GM19239 (cell line): Measurements from ENCODE around the gene KDF1.
"Not testable (repeated sequence)": the region's sequence is repeated elsewhere in the genome, so short reads cannot be mapped to it uniquely, and the experiment has no call there.

Source experiments
- DNase-seq: peaks from one replicate; pipeline ENCODE4 v3.0.0; 2011; ENCODE audit warnings: low spot score; ENCODE audit not compliant: insufficient read length
- FAIRE-seq: peaks from 2 replicates; lab custom pipeline; 2011; peaks lifted over from hg19 to GRCh38; lab: Jason Lieb, UNC

KDF1 gene

DNA sequence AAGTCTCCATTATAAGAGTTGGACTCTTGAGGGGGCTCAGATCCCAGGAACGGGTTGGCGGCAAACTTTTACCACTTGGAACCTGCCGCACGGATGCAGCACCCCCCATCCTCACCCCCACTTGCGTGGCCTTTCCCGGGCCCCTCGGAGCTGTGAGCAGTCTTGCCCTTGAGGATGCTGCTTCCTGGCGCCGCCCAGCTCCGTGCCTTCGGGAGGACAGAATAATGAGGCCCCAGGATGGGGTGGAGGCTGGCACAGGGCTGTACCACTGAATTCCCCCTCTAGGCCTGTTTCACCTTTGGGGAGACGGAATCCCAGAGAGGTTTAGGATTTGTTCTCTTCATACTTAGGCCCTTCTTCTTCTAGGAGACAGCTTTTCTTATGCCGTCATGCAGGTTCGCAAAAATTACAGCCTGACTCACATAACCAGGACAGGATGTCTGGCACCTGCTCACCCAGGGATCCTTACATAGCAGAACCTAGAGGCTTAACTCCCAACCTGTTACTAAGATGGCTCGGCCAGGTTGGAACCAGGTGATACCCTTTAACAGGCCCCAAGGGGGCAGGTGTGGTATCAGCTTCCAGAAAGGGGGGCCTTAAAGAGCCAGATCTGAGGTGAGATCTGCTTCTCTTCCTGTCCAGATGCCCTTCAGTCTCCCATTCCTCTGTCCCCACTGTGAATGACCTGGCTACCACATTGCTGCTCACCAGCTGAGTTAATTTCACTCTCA is 34.7 kb upstream of the KDF1 start:
- no peak for FAIRE-seq
- no peak for DNase-seq

DNA sequence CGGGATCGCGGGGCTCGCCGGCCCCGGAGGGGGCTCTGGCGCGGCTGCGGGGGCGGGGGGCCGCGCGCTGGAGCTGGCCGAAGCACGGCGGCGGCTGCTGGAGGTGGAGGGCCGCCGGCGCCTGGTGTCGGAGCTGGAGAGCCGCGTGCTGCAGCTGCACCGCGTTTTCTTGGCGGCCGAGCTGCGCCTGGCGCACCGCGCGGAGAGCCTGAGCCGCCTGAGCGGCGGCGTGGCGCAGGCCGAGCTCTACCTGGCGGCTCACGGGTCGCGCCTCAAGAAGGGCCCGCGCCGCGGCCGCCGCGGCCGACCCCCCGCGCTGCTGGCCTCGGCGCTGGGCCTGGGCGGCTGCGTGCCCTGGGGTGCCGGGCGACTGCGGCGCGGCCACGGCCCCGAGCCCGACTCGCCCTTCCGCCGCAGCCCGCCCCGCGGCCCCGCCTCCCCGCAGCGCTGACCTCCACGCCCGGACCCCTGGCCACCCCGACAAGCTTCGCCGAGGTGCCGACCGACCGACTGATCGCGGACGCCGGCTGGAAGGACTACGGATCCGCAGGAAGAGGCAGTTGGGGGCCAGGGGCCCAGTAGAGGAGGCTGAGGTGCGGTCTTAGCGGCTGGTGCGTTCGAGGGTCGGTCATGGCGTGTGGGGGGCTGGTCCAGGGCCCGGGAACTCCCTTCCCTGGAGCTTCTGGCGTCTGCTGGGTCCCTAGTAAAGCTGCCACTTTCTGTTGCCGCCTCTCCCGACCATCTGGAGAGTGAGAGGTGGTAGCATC is 33.9 kb upstream of the KDF1 start:
- no peak for FAIRE-seq
- no peak for DNase-seq

DNA sequence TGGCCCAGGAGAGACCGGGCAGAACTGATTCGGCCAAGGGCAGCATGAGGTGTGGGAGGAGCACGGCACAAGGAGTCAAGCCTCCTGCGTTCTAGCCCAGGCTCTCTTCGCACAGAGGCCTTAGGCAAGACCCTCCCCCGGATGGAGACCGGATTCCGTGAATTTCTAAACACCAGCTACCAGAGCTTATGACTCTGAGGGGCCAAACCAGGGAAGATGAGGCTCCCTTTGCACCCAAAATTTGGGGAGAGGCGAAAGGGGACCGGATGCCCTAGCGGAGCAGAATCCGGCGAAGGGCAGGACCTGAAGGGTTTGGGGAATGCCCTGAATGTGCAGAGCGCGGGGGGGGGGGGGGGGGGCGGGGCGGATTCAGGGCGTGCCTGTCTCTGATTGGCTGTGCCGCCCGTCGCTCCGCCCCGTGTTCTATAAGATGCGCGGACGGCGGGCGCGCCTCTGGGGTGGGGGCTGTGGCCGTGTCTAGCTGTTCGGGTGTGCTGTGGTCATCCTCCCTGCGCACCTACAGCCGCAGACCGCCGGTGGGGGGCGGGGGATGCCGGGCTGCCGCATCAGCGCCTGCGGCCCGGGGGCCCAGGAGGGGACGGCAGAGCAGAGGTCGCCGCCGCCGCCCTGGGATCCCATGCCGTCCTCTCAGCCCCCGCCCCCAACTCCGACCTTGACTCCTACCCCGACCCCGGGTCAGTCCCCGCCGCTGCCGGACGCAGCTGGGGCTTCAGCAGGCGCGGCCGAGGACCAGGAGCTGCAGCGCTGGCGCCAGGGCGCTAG is 33.2 kb upstream of the KDF1 start, which contains the start of gene TRNP1:
Gene TRNP1 (plus strand): TSS at position 456 of the 783 bp plus-strand sequence. CDS start 95 bp downstream, at position 551.
- FAIRE-seq (no peak), DNase-seq (peak; percentile 89)

DNA sequence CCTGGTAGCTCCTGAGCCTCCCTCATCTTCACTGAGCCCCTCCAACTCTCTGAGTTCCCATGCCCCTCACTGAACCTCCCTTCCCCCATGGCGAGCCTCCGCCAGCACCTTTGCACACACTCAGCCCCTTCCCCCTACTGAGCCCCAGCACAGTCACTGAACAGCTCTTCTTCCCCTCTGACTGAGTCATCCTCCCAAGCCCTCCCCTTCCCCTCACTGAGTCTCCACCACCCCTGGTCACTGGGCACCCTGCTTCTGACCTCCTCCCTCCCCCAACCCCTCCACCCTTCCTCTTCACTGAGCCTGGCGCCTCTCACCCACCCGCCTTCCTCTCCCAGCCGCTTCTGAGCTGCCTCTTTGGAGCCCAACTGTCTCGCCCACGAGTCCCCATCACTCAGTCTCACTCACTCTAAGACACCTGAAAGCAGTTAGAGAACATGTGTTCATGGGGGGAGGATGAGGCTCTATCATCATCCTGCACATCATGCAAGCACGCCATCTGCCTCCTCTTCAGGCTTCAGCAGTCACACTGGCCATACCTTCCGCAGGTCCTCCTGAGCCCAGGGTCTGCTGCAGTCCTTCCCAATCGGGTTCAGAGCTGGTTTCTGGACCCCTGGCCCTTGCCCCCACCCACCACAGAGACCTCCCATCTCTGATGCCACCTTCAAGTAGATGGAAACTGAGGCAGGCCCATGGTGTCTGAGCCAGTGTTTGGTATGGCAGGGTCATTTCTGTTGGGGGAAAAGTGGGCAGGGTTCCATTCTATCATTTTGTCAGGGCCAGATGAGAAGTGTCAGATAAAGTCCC is 31.2 kb upstream of the KDF1 start:
- FAIRE-seq (no peak), DNase-seq (no peak)

DNA sequence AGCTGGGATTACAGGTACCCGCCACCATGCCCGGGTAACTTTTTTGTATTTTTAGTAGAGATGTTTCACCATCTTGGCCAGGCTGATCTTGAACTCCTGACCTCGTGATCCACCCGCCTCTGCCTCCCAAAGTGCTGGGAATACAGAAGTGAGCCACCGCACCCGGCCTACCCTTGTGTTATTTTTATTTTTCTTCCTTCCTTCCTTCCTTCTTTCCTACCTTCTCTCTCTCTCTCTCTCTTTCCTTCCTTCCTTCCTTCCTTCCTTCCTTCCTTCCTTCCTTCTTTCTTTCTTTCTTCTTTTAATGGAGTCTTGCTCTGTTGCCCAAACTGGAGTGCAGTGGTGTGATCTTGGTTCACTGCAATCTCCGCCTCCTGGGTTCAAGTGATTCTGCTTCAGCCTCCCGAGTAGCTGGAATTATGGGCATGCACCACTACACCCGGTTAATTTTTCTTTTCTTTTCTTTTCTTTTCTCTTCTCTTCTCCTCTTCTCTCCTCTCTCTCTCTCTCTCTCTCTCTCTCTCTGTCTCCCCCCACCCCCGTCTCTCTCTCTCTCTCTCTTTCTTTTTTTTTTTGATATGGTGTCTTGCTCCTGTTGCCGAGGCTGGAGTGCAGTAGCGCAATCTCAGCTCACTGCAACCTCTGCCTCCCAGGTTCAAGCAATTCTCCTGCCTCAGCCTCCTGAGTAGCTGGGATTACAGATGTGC is 29.3 kb upstream of the KDF1 start:
- FAIRE-seq, DNase-seq: not testable (repeated sequence)

DNA sequence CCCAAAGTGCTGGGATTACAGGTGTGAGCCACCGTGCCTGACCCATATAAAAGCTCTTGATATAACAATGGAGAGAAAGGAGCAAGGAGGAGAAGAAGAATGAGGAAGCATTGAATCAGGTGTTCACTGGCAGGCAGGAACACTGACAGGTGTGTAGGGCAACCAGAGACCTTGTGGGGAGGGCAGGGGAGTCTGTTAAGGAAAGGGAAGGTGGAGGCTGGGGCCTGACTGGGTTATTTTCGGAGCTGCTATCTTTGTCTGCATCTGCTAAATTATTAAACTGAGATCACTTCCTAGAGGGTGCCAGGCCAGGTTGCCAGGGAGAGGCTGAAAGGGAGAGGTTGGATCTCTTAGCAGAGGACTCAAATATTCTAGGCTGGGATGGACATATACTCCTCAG is 26.4 kb upstream of the KDF1 start:
- DNase-seq (no peak), FAIRE-seq (no peak)

DNA sequence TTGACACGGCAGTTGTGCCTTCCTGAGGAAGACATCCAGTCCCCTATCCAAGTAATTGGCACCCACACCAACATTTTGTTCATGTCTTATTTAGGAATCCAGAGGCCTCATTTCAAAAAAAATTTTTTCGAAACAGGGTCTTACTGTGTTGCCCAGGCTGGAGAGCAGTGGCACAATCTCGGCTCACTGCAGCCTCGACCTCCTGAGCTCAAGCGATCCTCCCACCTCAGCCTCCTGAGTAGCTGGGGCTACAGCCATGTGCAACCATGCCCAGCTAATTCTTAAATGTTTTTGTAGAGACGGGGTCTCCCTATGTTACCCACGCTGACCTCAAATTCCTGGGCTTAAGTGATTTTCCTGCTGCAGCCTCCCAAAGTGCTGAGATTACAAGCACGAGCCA is 24.0 kb upstream of the KDF1 start:
- no peak for FAIRE-seq
- no peak for DNase-seq

DNA sequence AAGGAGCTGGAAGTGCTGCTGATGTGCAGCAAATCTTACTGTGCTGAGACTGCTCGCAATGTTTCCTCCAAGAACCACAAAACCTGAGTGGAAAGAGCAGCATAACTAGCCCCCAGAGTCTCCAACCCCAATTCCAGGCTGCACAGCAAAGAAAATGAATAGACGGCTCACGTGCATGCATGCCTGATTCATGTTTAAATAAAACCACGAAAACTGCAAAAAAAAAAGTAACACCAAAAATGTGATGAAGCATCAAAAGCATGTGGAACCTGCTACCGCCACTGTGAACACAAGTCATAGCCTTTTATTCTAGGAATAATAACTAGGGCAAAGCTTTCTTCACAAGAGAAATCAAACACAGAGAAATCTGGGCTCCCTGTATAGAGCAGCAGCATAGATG is 23.6 kb upstream of the KDF1 start:
- FAIRE-seq: no peak
- DNase-seq: no peak

DNA sequence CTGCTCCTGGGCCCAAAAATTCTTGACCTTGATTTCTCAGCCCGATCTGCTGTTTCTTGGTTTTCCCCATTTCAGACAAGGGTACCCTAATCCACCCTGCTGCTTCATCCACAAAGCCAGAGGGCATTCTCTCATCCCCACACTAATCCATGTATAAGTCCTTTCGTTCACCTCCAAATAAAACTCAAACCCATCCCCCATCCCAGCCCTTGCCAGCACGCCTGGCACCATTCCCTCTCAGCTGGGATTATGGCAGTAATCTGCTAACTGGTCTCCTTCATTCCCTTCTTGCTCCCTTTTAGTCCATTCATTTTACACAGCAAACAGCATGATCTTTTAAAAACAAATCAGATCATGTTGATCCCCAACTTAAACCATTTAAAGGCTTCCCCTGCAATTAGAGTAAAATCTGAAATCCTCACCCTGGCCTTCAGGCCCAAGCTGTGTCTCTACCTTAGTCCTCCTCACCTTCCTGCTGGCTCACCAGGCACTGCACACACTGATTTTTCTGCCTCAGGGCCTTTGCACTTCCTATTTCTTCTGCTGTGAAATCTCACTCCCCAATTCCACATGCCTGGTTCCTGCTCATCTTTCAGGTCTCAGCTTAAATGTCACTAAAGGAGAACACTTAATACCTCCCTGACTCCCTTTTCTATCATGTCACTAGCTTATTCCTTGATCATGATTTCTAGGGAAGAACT is 21.0 kb upstream of the KDF1 start:
- DNase-seq (no peak), FAIRE-seq (no peak)

DNA sequence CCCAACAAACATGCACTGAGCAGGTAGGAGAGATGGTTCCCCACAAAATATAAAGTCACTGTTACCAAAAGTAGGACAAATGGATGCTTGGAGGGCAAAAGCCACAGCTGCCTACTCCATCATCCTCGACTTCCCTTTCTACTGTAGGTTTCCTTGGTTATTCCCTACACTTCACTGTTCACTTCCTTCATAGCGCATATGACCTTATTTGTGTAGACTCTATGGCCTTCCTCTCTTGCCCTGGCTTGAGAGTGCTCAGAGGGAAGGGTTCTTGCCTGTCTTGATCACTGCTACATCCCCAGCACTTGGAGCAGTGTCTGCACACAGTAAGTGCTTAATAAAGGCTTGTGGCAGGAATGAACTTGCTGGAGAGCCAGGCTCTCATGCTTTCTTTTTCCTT is 18.6 kb upstream of the KDF1 start:
- DNase-seq (no peak), FAIRE-seq (no peak)

DNA sequence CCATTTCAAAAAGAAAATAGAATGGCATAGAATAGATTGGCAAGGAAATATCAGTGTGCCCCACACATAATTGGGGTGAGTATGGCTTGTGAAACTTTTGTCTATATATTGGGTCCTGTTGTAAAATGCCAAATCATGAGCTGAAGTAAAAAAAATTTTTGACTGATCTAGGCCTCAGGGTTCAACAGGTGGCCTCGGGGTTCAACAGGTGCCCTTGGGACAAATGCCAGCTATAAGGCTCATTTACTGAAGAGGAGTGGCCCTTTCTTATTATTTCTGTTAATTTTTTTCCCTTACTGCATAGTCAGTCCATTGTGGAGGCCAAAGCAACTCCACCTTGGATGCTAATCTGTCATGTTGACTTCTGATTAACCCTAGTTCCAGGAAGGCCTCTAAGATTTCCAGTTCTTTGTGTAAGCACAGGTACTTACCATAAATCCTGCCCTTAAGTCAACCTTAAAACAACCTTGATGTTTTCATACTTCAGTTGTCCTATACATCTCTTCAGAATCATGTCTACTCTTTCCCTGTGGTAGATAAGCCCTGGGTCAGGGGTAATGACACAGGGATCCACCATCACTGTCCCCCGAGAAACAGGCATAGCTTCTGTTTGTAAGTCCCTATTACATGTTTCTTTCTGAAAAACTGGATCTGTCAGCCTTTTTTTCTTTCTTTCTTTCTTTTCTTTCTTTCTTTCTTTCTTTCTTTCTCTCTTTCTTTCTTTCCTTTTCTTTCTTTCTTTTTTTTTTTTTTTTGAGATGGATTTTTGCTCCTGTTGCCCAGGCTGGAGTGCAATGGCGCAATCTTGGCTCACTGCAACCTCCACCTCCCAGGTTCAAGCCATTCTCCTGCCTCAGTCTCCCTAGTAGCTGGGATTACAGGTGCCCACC is 16.6 kb upstream of the KDF1 start:
- DNase-seq (no peak), FAIRE-seq (no peak)

DNA sequence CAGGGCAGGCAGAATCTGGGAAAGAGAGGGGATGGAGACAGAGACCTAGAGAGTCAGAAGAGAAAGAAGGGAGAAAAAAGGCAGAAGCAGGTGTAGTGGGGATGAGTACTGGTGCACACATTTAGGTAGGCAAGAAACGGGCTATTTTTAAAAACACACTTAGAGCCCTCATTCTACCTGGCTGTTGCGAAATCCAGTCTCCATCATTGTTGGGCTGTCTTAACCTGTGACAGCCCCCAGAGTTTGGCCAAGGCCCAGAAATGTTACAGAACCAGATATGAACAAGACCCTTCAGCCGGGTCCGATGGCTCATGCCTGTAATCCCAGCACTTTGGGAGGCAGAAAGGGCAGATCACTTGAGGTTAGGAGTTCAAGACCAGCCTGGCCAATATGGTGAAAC is 12.6 kb upstream of the KDF1 start:
- no peak for FAIRE-seq
- no peak for DNase-seq

DNA sequence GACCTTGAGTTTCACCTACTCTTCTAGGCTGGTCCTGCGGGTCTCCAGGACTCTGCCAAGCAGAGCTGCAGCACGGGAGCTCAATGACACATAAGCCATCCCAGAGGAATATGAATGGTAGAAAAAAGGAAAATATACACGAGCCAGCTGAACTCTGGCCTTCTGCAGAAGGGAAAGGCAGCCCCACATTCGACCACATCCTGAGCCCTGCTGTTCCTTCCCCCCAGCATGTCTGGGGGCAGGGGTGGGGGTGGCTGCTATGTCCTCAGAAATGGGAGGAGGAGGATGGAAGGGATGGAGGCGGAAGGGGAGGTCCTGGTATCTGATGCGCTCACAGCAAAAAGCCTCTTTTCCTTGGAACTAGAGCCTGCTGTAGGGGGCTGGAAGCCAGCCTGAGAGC is 12.1 kb upstream of the KDF1 start:
- no peak for FAIRE-seq
- DNase-seq: no peak

DNA sequence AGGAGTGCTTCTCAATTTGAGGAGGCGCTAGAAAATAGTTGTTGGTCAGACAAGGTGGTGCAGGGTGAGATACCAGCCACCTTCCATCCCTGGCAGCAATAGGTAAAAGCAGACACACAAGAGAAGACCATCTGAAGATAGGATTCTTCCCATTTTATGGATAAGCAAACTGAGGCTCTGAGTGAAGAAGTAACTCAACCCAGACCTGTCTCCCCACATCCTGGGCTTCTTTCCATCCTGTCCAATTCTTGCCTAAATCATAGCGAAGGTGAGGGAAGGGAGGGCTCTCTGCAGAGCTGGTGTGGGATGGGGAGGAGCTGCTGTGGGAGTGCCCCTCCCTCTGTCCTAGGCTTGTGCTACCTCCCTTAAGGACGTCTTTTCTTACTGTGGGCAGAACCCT is 11.3 kb upstream of the KDF1 start:
- DNase-seq (no peak), FAIRE-seq (no peak)

DNA sequence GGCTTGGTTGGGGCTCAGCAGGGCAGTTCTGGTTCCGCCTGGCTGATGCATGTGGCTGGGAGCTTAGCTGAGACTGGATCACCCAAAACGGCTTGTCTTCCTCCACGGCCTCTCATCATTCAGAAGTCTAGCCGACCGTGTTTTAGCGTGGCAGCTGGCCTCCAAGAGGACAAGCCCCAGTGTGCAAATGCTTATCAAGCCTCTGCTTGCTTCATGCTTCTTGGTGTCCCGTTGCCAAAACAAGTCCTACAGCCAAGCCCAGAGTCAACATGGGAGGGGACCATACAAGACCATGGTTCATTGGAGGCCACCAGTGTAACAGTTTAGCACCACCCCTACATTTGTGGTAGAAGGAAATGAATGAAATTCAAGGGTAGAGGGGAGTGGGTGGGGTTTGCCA is 10.5 kb upstream of the KDF1 start:
- DNase-seq (no peak), FAIRE-seq (no peak)

DNA sequence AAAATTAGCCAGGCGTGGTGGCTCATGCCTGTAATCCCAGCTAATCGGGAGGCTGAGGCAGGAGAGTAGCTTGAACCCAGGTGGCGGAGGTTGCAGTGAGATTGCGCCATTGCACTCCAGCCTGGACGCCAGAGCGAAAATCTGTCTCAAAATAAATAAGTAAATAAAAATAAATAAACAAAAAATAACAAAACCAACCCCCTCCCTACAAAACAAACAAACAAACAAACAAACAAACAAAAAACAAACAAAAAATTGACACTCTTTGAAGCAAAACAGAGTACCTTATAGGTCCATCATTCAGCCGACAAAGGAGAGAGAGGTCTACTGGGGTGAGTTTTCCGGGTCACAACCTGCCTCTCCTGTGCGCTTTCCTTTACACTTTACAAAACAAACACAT is 5.4 kb upstream of the KDF1 start:
- DNase-seq (no peak), FAIRE-seq (no peak)

DNA sequence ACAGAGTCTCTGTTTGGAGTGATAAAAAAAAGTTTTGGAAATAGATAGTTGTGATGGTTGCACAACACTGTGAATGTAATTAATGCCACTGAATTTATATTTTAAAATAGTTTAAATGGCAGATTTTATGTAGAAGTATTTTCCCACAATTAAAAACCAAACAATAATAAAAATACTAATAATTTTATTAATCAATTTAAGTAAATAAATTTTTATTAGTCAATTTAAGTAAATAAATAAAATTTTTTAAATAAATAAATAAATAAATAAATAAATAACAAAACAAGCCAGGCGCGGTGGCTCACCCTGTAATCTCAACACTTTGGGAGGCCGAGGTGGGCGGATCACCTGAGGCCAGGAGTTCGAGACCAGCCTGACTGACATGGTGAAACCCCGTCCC is 4.9 kb upstream of the KDF1 start:
- no peak for DNase-seq
- no peak for FAIRE-seq

DNA sequence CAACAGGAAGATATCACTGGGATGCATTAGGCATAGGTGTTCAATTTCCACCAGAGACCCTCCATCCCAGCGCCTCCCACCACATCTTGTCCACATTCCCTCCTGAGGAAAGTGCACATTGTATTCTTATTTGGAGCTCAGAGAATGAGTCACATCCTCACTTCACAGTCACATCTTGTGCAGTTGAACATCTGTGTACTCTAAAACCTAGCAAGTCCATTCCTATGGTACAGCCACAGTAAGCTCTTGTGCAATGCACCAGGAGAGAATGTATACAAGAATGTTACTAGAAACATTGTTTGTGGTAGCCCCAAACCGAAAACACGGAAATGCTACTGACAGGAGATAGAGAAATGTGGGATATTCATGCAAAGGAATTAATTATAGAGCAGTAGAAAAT is 1.6 kb upstream of the KDF1 start:
- FAIRE-seq (no peak), DNase-seq (no peak)
